Spleen (tissue), 11 donors: ENCODE measurements around the gene LDHD. TPM values are rescaled to one million over a fixed set of nuclear protein-coding genes. Genes with fewer than 3 reads are reported as not detected.
A peak's percentile ranks its signal among the peaks of the same experiment; 100 is the strongest.

Experiments
- DNase-seq: peaks from one replicate; pipeline ENCODE4 v3.0.0-alpha.2; 2020
- H3K27ac ChIP-seq, 8 donors: fragments of 200-600 bp; sonication (generic) in 7 of 8; 1 replicate in 4 of 8; 2 replicates in 4 of 8; pipeline versions ENCODE4 v1.5.0 to v1.8.0; 2016 to 2021; ENCODE audit warnings: inconsistent platforms in 4 of 8, mild to moderate bottlenecking in 4 of 8, moderate library complexity in 1 of 8
- H3K27me3 ChIP-seq, 7 donors: fragments of 200-600 bp; sonication (generic) in 6 of 7; replicated peaks in 1 of 7; 1 replicate in 4 of 7; 2 replicates in 3 of 7; pipeline versions ENCODE4 v1.5.0 to v1.8.0; 2016 to 2021; ENCODE audit warnings: inconsistent platforms in 3 of 7, mild to moderate bottlenecking in 1 of 7
- H3K36me3 ChIP-seq, 6 donors: fragments of 200-600 bp; sonication (generic) in 5 of 6; 1 replicate in 4 of 6; 2 replicates in 2 of 6; pipeline versions ENCODE4 v1.5.0 to v1.8.0; 2016 to 2021; ENCODE audit warnings: inconsistent platforms in 2 of 6
- H3K4me1 ChIP-seq, 6 donors: fragments of 200-600 bp; sonication (generic) in 5 of 6; 1 replicate in 3 of 6; 2 replicates in 3 of 6; pipeline versions ENCODE4 v1.5.0 to v1.8.0; 2016 to 2021; ENCODE audit warnings: inconsistent platforms in 3 of 6
- H3K4me3 ChIP-seq, 8 donors: fragments of 200-600 bp; sonication (generic) in 7 of 8; 1 replicate in 4 of 8; 2 replicates in 4 of 8; pipeline versions ENCODE4 v1.5.0 to v1.8.0; 2016 to 2021; ENCODE audit warnings: inconsistent platforms in 4 of 8, mild to moderate bottlenecking in 4 of 8, moderate library complexity in 2 of 8
- H3K9me3 ChIP-seq, 8 donors: fragments of 200-600 bp; sonication (generic) in 7 of 8; 1 replicate in 4 of 8; 2 replicates in 4 of 8; pipeline versions ENCODE4 v1.5.0 to v1.8.0; 2016 to 2021; ENCODE audit warnings: inconsistent platforms in 4 of 8
- POLR2A ChIP-seq, 3 donors: fragments of 450-650 bp; IDR thresholded peaks; one replicate each; pipeline ENCODE4 v1.5.1; 2017; ENCODE audit warnings: antibody characterized with exemption in 3 of 3, mild to moderate bottlenecking in 1 of 3
- POLR2AphosphoS5 ChIP-seq, 3 donors: sonication (generic); formaldehyde crosslinking; IDR thresholded peaks; one replicate each; pipeline ENCODE4 v1.5.1; 2017; ENCODE audit warnings: antibody characterized with exemption in 3 of 3
- WGBS, 5 donors: extraction: QIAGEN DNeasy Blood & Tissue Kit in 3 of 5; methylation state at CpG; one replicate each; pipeline versions ENCODE4 v1.1.5 to v1.1.7; 2013 to 2018; 5-methylcytosine and 5-hydroxymethylcytosine counted together
- intact Hi-C: fragments of 100-400 bp; cut with DNase I; formaldehyde crosslinking; loops from one replicate; pipeline ENCODE4 v1.15.0; 2023; ENCODE audit warnings: low total_unique reads
- polyA plus RNA-seq, 3 donors: library from polyadenylated mRNA; stranded (reverse); fragments of 200-250 nt; gene quantifications; one replicate each; pipeline ENCODE4 v1.2.1, GENCODE V29; 2013
- total RNA-seq, 7 donors: library from RNA; depleted of rRNA in 3 of 7; stranded (reverse); fragments of >200 nt in 3 of 7; fragmentation: NEBNext Ultra II Directional in 4 of 7; extraction: Animal tissue kit (Norgen Biotek cat#: 25700) in 4 of 7; gene quantifications; one replicate each; pipeline versions ENCODE4 v1.1.0 to v1.2.1, GENCODE V29; 2016 to 2021
- TF ChIP-seq, protein P1 (sequence below), 11 experiments: fragments of 200-600 bp in 7 of 11; fragments of 450-650 bp in 4 of 11; sonication (generic) in 4 of 11; IDR thresholded peaks in 8 of 11; conservative IDR thresholded peaks in 3 of 11; 1 replicate in 7 of 11; 2 replicates in 4 of 11; pipeline versions ENCODE4 v1.4.0 to v1.8.0; 2016 to 2021; ENCODE audit warnings: antibody characterized with exemption in 11 of 11, inconsistent platforms in 4 of 11, mild to moderate bottlenecking in 1 of 11
- donor health status: healthy with polysubstance abuse.
- donor health status: DM: no; HTN: no; CAD: no; lungs with moderate emphysema.
- donor health status: DM: no; HTN: no; CAD: no.
- donor health status: Bipolar disorder and iron deficiency.
- donor health status: healthy.
- donor health status: DM: no; HTN: no; CAD: no.
- donor health status: DM: yes; HTN: yes; CAD: no.

Gene LDHD
- total and polyA plus RNA-seq, 10 donors = 0.53 to 3.3 (median 1.1) TPM

- peaks cover 0 to 19% (median 0%) of the 10 kb centered on the region in 7 donors for H3K27me3 ChIP-seq
- no peak overlapping the region for H3K27ac ChIP-seq
- no peaks in the 10 kb centered on the region for H3K9me3 ChIP-seq
- H3K4me1 ChIP-seq = peaks cover 3 to 25% (median 15%) of the 10 kb centered on the region in 6 donors
- 63 to 72% (median 65%) methylated on average over 6 of the region's 6 CpGs for WGBS, 5 donors
- peaks cover 0 to 12% (median 0%) of the 10 kb centered on the region in 6 donors for H3K36me3 ChIP-seq
- intact Hi-C loops = no loop called here
- DNase-seq = no peak
- TF ChIP-seq POLR2AphosphoS5 (IDR thresholded peaks at IDR 0.05) = no peak
- no peak for TF ChIP-seq POLR2A (IDR thresholded peaks at IDR 0.05)
- TF ChIP-seq, protein P1, sequence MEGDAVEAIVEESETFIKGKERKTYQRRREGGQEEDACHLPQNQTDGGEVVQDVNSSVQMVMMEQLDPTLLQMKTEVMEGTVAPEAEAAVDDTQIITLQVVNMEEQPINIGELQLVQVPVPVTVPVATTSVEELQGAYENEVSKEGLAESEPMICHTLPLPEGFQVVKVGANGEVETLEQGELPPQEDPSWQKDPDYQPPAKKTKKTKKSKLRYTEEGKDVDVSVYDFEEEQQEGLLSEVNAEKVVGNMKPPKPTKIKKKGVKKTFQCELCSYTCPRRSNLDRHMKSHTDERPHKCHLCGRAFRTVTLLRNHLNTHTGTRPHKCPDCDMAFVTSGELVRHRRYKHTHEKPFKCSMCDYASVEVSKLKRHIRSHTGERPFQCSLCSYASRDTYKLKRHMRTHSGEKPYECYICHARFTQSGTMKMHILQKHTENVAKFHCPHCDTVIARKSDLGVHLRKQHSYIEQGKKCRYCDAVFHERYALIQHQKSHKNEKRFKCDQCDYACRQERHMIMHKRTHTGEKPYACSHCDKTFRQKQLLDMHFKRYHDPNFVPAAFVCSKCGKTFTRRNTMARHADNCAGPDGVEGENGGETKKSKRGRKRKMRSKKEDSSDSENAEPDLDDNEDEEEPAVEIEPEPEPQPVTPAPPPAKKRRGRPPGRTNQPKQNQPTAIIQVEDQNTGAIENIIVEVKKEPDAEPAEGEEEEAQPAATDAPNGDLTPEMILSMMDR (IDR thresholded peaks at IDR 0.05 in 8 of 11, conservative IDR thresholded peaks at IDR 0.05 in 3 of 11) = no peak
- H3K4me3 ChIP-seq = no peak overlapping the region
Measured at GRCh38 chr16:75089486-75090202, 26.9 kb downstream of the LDHD start.

DNA sequence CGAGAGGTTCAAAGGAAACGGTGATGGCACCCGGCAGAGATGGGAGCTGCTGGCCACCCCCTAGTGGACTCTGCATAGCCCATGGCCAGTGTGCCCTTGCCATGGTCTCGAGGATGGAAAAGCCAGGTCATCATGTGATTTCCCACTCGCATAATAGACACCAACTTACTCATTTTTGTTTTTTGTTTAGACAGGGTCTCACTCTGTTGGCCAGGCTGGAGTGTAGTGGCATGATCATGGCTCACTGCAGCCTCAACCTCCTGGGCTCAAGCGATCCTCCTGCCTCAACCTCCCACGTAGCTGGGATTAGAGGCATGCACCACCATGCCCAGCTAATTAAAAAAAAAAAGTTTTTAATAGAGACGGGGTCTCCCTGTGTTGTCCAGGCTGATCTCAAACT lies 27.6 kb downstream of the LDHD start:
- intact Hi-C loops = no loop called here

DNA sequence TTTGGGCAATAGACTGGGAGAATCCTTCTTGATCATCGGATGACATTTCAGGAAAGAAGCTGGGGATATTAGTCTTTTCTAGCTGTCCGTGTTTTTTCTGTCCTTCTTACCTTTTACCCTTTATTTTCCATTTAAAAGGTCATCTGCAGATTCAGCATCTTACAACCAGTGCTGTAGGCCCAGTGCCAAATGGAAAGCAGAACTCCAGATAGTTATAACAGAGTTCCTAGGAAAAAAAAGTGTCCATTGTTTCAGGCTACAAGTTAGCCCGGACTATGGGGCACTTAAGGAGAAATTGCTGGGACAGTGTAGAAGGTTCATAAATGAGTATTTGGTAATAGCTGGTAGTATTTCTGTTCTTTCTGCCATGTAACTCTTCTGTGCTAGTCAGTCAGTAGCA lies 28.4 kb downstream of the LDHD start:
- DNase-seq = no peak
- Histone ChIP-seq H3K9me3 (no peaks in the 10 kb centered on the region), H3K27me3 (peaks cover 0 to 26% (median 0%) of the 10 kb centered on the region in 7 donors), H3K27ac (no peak overlapping the region), H3K36me3 (no peaks in the 10 kb centered on the region), H3K4me1 (peaks cover 3 to 25% (median 15%) of the 10 kb centered on the region in 6 donors), H3K4me3 (no peak overlapping the region)
- 71 to 84% (median 77%) methylated on average over 3 of the region's 3 CpGs for WGBS, 5 donors
- TF ChIP-seq, protein P1 (IDR thresholded peaks at IDR 0.05 in 8 of 11, conservative IDR thresholded peaks at IDR 0.05 in 3 of 11) = no peak
- TF ChIP-seq POLR2A (IDR thresholded peaks at IDR 0.05) (no peak), POLR2AphosphoS5 (IDR thresholded peaks at IDR 0.05) (no peak)
- intact Hi-C loops = no loop called here

More for the DNA sequence above, 27.6 kb downstream of the LDHD start:
- no peak for DNase-seq
- Histone ChIP-seq H3K4me1 (peaks cover 3 to 25% (median 15%) of the 10 kb centered on the region in 6 donors), H3K27ac (no peak overlapping the region), H3K9me3 (no peaks in the 10 kb centered on the region), H3K27me3 (peaks cover 0 to 24% (median 0%) of the 10 kb centered on the region in 7 donors), H3K4me3 (no peak overlapping the region), H3K36me3 (peaks cover 0 to 5% (median 0%) of the 10 kb centered on the region in 6 donors)
- WGBS, 5 donors = 83 to 89% (median 86%) methylated on average over 8 of the region's 8 CpGs
- no peak for TF ChIP-seq POLR2A (IDR thresholded peaks at IDR 0.05)
- no peak for TF ChIP-seq POLR2AphosphoS5 (IDR thresholded peaks at IDR 0.05)
- TF ChIP-seq, protein P1 (IDR thresholded peaks at IDR 0.05 in 8 of 11, conservative IDR thresholded peaks at IDR 0.05 in 3 of 11) = no peak

- Histone ChIP-seq H3K4me1 (peaks cover 3 to 25% (median 15%) of the 10 kb centered on the region in 6 donors), H3K4me3 (peak overlapping the region in 1 of 8 donors; percentile 23), H3K27me3 (peaks cover 0 to 29% (median 0%) of the 10 kb centered on the region in 7 donors), H3K9me3 (no peaks in the 10 kb centered on the region), H3K36me3 (no peaks in the 10 kb centered on the region), H3K27ac (peak overlapping the region in 2 of 8 donors; percentile 15 to 34)
- 7 to 46% (median 30%) methylated on average over 3 to 10 of the region's 10 CpGs for WGBS, 5 donors
- intact Hi-C loops = no loop called here
- DNase-seq = no peak
- TF ChIP-seq POLR2AphosphoS5 (IDR thresholded peaks at IDR 0.05) (peak in 2 of 3 donors; percentile 19 to 47), POLR2A (IDR thresholded peaks at IDR 0.05) (no peak)
Measured at GRCh38 chr16:75087375-75087979, 29.1 kb downstream of the LDHD start.
